ENCODE data around the gene PCMT1.
A peak's percentile ranks its signal among the peaks of the same experiment; 100 is the strongest.
"Not testable (repeated sequence)": the region's sequence is repeated elsewhere in the genome, so short reads cannot be mapped to it uniquely, and the experiment has no call there.

PCMT1 gene

DNA sequence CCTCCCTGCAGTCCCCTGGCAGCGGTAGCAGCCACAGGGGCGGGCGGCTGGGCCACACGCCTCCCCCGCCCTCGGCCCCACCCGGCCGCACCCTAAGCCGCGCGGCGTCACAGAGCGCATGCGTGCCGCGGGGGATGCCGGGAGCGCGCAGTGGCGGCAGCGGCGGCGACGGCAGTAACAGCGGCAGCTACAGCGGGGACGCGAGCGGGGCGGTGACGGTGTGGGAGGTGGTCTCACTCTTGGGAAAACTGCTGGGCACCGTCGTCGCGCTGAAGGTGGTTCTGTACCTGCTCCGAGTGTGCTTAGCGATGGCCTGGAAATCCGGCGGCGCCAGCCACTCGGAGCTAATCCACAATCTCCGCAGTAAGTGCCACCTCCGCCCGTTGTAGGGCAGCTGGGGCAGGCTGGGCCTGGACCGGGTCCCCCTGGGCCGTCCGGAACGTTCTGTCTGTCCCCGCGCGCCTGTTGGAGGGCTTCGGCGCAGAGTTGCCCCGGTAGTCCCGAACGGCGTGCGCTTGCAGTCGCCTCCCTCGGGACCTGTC is at the start of gene PCMT1:
TSS of gene PCMT1 (plus strand) at position 148 of the 542 bp plus-strand sequence. CDS start at position 309, 161 bp downstream.
- peak; percentile 71 for DNase-seq

- no peak for DNase-seq
Measured at GRCh38 chr6:149701714-149702113, 47.8 kb upstream of the PCMT1 start.

GRCh38 chr6:149711711-149712110 is 37.8 kb upstream of the PCMT1 start:
- no peak for DNase-seq

DNA sequence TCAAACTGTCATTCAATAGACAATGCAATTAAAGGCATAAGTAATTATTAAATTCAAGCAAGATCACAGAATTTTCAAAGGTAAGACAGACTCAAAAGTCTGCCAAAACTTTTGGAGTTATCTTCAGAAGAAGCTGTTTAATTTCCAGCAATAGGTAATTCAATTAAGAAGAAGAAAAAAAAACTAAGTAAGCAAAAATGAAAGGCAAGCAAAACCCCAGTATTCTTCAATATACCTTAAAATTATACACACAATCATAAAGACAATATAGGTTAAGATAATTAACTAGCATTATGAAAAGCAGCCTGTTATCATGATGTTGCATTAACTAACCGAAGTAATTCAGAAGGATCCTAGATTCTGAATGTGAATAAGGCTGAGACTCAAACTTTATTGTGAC is 35.1 kb upstream of the PCMT1 start:
- no peak for DNase-seq

- no peak for DNase-seq
Measured at GRCh38 chr6:149716181-149716963, 33.2 kb upstream of the PCMT1 start.

- no peak for DNase-seq
Measured at GRCh38 chr6:149717255-149717587, 32.3 kb upstream of the PCMT1 start.

GRCh38 chr6:149717588-149718458 is 31.7 kb upstream of the PCMT1 start, which contains the start of gene LATS1:
TSS of gene LATS1 (minus strand) at chr6:149718101. CDS start at chr6:149702126, 15,975 bp downstream.
- DNase-seq = peak; percentile 82

GRCh38 chr6:149719531-149719930 is 30.0 kb upstream of the PCMT1 start:
- DNase-seq = no peak

DNA sequence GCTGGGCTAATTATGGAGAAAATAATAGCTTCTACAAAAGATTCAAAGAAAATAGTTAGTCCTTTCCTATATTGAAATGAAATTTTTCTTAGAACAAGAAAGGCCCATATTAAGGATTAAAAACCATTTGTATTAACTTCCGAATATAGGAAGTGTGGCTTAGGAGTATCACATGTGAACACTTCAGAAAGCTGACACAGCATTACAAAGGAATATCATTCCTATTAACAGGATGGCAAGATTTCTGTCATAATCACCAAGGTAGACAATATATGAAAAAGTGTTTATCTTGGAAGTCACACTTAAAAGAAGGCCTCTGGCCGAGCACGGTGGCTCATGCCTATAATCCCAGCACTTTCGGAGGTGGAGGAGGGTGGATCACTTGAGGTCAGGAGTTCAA is 26.3 kb upstream of the PCMT1 start:
- DNase-seq = no peak

DNA sequence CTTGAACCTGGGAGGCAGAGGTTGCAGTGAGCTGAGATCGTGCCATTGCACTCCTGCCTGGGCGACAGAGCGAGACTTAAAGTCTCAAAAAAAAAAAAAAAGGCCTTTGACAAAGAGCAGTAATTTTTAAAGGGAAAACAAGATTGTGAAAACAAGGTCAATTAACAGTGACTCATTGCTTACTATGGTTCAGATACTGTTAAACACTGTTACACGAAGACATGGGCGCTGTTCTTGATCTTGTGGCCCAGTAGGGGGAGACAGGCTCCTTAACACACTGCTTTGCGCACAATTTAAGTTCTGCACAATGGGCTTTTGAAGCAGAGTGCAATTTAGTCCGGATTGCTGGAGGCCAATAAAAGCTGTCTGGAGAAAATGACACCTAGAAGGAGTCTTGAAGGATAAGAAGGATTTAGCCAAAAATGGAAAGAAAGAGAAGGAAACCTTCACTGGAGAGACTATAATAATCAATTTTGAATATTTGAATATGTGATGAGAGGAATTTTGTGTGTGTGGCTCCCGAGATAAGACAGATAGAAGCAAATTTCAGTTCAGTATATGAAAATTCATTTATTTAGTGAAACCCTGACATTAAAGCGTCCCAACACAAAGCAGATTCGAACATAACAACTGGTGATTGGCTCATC is 25.6 kb upstream of the PCMT1 start:
- peak; percentile 14 for DNase-seq

DNA sequence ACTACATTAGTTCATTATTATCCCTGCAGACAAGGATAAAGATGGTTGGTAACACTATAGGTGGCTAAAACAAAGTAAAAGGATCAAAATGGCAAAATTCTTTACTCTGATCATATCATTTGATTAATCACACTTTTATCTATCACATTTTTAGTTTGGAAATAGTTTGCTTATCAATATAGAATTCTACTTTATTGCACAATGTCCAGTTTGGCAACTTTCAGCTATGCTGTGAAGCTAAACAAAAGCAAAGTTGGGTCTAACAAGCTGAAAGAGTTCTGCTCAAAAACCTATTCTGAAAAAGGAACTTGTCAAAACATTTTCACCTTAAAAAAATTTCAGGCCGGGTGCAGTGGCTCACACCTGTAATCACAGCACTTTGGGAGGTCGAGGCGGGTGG is 23.8 kb upstream of the PCMT1 start:
- no peak for DNase-seq

- no peak for DNase-seq
Measured at GRCh38 chr6:149727793-149728498, 21.6 kb upstream of the PCMT1 start.

GRCh38 chr6:149728499-149729234 is 20.9 kb upstream of the PCMT1 start:
- DNase-seq = no peak

DNA sequence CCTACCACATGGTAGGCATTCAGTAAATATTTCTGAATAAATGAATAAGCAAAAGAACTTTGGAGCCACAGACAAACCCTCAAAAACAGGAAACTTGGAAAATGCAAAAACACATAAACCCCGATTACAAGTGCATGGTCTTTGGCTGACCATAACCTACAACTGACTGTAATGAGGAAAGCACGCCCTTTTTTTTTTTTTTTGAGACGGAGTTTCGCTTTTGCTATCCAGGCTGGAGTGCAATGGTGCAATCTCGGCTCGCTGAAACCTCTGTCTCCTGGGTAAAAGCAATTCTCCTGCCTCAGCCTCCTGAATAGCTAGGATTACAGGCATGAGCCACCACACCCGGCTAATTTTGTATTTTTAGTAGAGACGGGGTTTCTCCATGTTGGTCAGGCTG is 19.7 kb upstream of the PCMT1 start:
- no peak for DNase-seq

DNA sequence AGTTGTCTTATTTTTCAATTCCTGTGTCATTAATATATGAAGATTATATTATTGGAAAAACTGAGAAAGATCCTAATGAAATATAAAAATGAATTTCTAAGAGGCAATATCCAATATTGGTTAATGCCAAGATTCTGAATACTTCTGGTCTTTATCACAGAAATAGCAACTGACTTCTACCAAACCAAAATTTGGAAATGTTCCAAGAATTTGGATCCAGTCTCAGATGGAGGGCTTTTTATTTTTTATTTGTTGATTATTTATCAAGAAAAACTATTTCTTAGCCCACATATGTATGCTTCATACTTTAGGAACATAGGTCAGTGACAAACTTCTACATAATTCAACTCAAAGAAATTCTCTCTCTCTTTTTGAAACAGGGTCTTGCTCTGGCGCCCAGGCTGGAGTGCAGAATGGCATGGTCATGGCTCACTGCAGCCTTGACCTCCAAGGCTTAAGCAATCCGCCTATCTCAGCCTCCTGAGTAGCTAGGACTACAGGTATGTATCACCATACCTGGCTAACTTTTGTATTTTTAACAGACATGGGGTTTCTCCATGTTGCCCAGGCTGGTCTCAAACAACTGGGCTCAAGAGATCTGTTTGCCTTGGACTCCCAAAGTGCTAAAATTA is 16.3 kb upstream of the PCMT1 start:
- DNase-seq = no peak

DNA sequence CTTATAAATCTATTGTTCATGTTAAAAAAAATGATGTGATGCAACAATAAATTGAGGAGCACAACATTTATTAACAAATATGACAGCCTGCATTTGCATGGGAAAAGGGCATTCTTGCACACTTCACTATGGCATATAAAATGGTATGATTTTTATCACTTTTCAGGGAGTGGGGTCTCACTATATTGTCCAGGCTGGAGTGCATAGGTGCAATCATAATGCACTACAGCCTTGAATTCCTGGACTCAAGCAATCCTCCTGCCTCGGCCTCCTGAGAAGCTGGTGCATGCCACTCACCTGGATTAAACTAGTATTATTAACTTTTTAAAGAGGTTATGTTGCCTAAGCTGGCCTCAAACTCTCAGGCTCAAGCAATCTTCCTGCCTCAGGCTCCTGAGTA is 14.6 kb upstream of the PCMT1 start:
- no peak for DNase-seq

GRCh38 chr6:149745252-149745651 is 4.3 kb upstream of the PCMT1 start:
- not testable (repeated sequence) for DNase-seq

- peak; percentile 87 for DNase-seq
Measured at GRCh38 chr6:149746147-149746946, 3.2 kb upstream of the PCMT1 start, which contains the start of gene NUP43. TSS of gene NUP43 (minus strand) at chr6:149746529. CDS start at chr6:149746495, 34 bp downstream.

DNA sequence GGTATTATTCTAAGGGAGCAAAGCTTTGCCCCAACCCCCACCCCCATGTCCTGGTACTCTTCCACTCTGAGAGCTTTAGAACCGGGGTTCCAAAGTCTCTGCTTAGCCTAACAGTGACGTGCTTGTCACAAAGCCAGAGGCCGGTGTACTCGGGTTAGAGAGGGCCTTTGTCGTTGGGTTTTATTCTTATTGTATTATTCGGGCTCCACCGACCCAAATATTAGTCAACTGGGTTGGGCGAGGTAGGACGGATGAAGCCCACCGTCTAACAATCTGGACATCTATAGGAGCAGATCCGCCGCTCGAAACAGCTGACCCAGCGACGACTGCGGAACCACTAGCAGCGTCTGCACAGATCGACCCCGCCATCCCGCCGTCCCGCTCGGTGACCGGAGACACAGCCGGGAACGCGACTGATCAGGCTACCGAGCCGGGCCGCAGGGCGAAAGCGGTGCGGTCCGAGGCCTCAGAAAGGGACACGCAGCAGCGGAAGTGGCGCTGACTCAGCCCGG is 403 bp upstream of the PCMT1 start:
- DNase-seq = not testable (repeated sequence)

GRCh38 chr6:149750136-149750609 is 632 bp downstream of the PCMT1 start:
- peak; percentile 53 for DNase-seq
